ENCODE data around the gene MAOA.
"Not testable (repeated sequence)": the region's sequence is repeated elsewhere in the genome, so short reads cannot be mapped to it uniquely, and the experiment has no call there.

The MAOA gene

DNA sequence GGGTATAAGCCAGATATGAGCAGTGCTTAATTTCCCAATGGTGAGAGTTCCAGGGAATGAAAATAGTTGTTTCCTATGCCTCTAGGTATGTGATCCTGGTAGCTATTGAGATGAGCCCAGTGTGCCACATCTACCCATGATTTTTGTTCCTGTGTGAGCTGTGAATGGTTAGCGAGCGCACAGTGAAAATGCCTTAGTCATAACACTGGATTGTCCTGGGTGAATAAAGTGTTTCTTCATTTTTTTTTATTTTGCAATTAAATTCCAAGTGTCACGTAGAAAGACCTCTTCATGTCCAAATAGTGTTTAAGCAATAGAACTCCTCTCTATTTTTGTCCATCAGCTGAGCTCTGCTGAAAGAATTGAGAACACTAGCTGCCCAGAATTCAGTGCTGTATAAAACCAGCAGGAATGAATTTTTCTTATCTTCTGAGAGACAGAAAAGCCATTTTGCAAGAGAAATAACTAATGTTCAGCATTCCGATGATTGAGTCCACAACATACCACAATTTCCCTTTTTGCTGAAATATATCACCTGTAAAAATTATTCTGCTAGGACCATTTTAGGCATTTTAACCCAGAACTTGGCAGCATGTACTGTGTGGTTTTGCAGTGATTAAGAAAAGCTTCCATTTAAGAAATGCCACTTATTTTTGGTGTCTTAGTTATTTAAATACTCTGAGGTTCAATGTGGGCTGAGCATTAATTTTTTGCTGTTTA is 5.6 kb downstream of the MAOA start:
- no peak for DNase-seq (ENCODE audit: low read depth, low spot score)

DNA sequence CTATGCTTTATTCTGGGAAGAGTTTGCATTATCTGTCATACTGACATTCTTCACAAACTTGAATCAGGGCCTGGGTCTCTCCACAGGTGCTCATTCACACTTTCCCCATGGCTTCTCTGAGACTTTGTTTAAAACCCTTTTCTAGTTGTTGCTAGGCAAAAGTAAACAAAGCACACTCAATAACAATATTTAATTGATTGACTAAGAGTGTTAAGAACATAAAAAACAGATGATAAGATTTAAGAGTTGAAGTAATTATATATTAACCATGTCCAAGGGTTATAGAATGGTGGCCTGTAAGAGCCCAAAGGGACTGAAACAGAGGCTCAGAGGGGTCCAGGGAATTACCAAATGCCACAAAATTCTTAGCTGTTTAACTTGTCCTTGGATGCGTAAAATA is 7.1 kb downstream of the MAOA start:
- no peak for DNase-seq (ENCODE audit: low read depth, low spot score)
- no peak overlapping the region for H3K27ac ChIP-seq

More for the DNA sequence above, 5.6 kb downstream of the MAOA start:
- no peak overlapping the region for H3K27ac ChIP-seq

- no peak for DNase-seq (ENCODE audit: low read depth, low spot score)
Measured at GRCh38 chrX:43664258-43664657, 8.2 kb downstream of the MAOA start.

DNA sequence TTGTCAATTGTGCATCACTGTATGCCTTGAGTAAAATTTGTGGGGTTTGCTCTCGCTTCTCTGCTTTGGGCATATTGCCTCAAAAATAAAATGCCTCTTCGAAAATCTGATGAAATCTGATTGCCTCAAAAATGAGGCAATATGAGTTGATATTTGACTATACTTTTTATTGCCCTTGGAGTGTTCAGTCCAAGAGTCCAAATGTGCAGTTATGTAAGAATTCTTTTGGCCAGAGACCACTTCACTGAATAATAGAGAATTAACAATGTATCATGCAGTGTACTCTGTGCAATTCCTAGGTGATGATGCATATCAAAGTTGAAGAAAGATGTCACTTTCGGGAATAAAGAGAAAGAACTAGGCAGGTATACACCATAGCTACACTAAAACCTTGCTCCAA is 8.6 kb downstream of the MAOA start:
- DNase-seq (ENCODE audit: low read depth, low spot score), result no peak
- H3K27ac ChIP-seq, result no peak overlapping the region

More at GRCh38 chrX:43664258-43664657, 8.2 kb downstream of the MAOA start:
- H3K27ac ChIP-seq, result no peak overlapping the region

DNA sequence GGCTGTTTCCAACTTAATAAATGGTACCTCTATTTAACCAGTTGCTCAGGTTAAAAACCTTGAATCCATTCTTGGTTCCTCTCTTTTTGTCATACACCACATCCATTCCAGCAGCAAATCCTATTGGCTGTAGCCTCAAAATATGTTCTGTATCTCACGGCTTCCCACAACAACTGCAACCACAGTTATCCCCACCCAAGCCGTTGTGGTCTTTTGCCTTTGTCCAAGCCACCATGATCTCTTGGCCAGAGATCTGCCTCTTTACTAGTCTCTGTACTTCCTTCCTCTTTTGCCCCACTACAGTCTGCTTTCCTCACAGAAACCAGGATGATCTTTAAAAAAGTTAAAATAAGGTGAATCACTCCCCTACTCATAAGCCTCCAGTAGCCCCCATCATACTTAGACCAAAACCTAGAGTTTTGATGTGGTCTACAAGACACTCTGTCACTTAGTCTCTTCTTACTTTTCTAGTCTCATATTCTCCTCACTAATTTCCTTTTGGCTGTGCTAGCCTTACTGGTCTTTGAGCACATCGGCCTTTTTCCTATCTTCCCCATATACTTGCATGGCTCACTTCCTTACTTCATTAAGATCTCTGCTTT is 10.3 kb downstream of the MAOA start:
- DNase-seq (ENCODE audit: low read depth, low spot score), result no peak
- no peak overlapping the region for H3K27ac ChIP-seq

DNA sequence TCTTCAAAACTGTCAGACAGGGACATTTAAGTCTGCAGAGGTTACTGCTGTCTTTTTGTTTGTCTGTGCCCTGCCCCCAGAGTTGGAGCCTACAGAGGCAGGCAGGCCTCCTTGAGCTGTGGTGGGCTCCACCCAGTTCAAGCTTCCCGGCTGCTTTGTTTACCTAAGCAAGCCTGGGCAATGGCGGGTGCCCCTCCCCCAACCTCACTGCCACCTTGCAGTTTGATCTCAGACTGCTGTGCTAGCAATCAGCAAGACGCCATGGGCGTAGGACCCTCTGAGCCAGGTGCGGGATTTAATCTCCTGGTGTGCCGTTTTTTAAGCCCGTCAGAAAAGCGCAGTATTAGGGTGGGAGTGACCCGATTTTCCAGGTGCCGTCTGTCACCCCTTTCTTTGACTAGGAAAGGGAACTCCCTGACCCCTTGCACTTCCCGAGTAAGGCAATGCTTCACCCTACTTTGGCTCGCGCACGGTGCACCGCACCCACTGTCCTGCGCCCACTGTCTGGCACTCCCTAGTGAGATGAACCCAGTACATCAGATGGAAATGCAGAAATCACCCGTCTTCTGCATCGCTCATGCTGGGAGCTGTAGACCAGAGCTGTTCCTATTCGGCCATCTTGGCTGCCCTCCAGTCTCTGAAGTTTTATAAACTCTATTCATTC is 20.0 kb downstream of the MAOA start:
- H3K27ac ChIP-seq; DNase-seq (ENCODE audit: low read depth, low spot score): not testable (repeated sequence)

GRCh38 chrX:43676971-43677572 is 21.0 kb downstream of the MAOA start:
- DNase-seq (ENCODE audit: low read depth, low spot score), result no peak
- no peak overlapping the region for H3K27ac ChIP-seq

GRCh38 chrX:43677993-43678392 is 21.9 kb downstream of the MAOA start:
- no peak overlapping the region for H3K27ac ChIP-seq
- DNase-seq (ENCODE audit: low read depth, low spot score), result no peak

DNA sequence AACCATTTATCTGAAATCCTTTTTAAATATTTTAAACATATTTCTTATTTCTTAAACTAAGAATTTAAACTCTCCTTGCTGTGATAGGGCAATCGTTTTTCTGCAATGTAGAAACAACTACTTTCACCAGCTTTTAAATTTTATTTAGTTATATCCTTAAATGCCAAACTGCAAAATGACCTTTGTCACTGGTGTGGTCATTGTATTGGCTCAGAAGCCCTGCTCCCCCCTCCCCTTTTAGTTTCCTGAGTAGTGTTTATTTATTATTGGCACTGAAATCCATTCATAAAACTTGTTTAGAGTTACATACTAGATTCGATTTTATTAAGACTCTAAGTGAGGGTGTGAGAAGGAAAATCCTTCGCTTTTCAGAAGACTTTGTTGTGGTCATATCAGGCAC is 23.0 kb downstream of the MAOA start:
- DNase-seq (ENCODE audit: low read depth, low spot score), result no peak
- H3K27ac ChIP-seq, result no peak overlapping the region

DNA sequence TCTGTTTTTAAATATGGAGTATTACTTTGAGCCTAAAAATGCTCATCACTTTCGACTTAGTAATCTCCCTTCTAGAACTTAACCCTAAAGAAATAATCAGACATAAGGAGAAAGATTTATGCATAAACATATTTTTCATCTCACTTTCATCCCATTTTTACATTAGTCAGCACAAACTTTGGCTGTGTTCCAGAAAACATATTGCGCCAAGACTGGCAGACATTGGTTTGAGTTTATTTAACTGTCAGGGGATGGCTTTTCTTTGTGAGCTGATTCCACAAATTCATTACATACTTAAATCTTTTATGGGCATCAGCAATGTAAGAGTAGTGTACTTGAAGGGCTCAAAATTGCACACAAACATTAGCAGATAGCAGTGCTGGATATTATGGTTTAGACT is 23.7 kb downstream of the MAOA start:
- no peak overlapping the region for H3K27ac ChIP-seq
- DNase-seq (ENCODE audit: low read depth, low spot score), result no peak

DNA sequence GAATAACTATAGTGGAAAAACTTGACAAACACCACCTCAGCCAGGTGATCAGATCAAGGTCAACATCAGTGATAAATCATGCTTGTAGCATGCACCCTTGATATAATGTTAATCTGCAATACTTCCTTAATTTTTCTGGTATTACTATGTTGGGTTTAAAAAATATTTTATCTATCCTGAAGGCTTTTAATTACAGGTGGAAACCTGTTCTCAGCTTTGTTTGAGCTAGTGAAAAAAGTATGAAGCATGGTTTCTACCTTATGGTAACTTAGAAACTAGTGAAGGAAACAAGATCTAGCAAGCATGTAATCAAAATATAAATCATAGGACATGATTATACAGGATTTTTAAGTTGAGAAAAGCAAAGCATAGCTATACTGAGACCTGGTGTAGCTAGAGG is 26.6 kb downstream of the MAOA start:
- peak overlapping the region; percentile 35 for H3K27ac ChIP-seq
- peak; percentile 1 for DNase-seq (ENCODE audit: low read depth, low spot score)

DNA sequence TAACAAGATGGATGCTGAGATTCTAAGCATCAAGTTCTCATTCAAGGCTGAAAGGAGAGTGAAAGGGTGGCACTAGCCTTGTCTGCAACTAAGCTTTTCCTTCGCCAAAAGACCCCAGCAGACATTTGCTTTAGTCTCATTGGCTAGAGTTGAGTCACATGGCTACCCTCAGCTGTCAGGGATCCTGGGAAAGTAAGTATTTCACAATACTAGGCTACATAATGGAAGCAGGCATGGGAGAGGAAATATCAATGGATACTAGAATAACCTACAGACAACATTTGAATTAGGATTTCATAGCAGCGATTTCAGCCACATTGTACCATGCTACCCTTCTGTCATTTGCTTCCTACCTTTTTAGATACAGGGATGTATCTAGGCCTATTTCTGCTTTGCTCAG is 29.1 kb downstream of the MAOA start:
- DNase-seq (ENCODE audit: low read depth, low spot score), result no peak
- H3K27ac ChIP-seq, result no peak overlapping the region

DNA sequence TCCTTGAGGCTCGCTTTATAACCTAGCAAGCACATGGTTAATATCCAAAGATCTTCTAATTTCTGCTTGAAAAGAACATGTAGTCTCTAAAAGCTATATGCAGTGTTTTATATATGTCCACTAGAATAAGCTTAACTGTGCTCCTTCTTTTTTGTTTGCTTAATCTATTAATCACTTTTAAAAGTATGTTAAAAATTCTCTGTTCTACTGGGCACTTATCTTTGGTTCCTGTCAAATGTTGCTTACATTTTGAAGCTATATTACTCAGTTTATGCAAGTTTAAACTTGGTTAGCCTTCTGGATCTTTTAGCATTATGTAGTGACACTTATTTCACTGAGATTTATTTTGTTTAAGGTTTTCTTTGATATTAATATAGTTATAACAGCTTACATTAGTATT is 32.5 kb downstream of the MAOA start:
- peak overlapping the region; percentile 19 for H3K27ac ChIP-seq
- DNase-seq (ENCODE audit: low read depth, low spot score), result no peak

DNA sequence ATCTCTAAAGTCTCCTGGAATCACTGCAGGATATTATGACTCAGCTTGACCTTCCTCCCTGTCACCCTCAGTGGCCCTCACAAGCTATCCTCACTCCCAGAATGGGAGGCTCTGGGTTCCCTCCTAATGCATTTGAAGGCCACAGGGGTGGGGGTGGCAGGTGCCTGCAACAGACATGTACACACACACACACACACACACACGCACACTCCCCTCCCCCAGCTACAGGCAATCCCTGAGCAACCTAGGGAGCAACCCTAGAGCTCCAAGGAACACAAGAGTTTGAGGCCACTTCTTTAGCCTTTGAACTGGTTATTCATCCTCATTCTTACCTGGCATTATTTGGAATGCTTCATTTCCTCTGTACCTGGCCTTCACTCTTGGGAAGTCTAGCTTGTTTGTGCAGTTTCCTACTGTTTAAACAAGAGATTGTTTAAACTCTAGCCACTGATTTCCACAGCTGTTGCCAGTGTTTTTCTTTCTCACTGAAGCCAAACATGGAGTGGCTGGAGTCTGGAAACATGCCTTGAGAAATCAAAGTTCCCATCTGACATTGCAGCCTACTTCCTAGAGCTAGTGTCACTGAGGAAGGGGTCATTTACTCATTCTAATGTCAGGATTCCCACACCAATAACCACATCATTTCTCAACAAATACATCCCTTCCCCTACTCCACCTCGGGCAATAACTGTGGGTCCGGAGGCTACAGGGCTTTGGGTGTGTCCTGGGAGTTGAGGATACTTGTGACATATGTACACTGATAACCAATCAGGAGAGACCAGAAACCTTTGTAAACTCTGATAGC is 37.7 kb downstream of the MAOA start:
- no peak for DNase-seq (ENCODE audit: low read depth, low spot score)
- no peak overlapping the region for H3K27ac ChIP-seq

DNA sequence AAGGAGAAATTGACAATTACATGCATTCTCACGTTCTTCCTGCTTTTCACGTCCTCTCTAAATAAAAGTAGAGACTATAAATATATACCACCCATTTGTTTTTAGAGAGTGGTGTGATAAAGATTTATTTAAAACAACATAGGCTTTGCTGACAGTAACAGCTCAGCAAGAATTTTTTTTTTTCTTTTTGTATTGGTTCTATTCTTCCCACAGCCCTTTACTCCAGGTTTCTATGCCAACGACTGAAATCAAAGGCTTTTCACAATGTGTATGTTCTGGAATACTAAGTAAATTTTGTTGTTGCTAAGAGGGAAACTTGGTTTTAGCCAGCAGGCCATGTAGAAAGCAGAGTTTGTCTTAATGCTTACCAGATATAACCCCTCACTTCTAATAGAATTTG is 43.4 kb downstream of the MAOA start:
- no peak for DNase-seq (ENCODE audit: low read depth, low spot score)

DNA sequence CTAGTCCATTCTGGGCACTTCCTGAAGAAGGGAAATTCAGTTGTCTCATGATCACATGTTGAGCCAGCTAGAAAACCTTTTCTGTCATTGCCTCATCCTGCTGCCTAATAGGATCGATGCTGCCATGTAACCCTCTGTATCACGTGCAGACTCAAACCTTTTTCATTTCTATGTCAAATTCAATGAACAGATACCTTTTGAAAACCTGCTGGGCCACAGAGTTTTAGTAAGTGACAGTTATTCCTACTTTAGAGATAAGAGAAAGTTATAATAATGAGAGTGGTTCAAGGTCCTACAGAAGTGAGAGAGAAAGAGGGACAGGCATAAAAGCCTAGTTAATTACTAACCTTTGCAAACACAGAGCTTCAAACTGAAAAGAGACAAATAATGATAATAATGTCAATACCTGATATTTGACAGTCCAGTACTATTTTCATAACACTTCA is 46.0 kb downstream of the MAOA start:
- H3K27ac ChIP-seq, result peak overlapping the region; percentile 29
- DNase-seq (ENCODE audit: low read depth, low spot score), result no peak

More for the DNA sequence above, 43.4 kb downstream of the MAOA start:
- H3K27ac ChIP-seq, result no peak overlapping the region

GRCh38 chrX:43702660-43703059 is 46.6 kb downstream of the MAOA start:
- H3K27ac ChIP-seq, result peak overlapping the region; percentile 29
- DNase-seq (ENCODE audit: low read depth, low spot score), result no peak

DNA sequence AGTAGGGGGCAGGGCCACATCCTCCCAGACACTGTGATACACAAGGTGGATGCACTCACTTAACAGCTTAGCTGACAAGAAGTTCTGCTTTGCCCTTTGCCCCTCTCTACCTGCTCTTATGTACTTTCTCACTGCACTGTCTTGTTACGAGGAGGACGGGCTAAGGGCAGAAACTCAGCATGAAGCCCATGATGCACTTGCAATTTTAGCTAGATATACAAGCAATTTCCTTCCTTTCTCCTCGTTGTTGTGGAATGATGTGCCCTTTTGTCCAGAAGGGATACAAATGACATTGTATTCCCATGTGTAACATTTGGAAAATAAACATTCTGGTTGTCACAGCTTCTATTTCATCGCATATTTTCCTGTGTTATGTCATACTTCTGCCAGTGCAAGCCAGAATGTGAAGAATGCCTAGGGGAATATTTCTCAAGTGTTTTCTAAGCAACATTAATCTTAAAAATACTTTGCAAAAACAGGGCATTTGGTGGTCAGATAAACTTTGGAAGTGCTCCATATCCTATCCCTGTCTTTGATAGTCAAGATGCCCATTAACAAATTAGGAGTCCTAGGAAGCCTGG is 47.2 kb downstream of the MAOA start:
- H3K27ac ChIP-seq, result peak overlapping the region; percentile 29
- no peak for DNase-seq (ENCODE audit: low read depth, low spot score)

- DNase-seq (ENCODE audit: low read depth, low spot score), result no peak
- H3K27ac ChIP-seq, result peak overlapping the region; percentile 56
Measured at GRCh38 chrX:43706786-43707370, 50.8 kb downstream of the MAOA start.
